HG02759 (cell line): ENCODE data around the gene CLUH.

Source experiments
- ATAC-seq: cut with Tn5 transposase; IDR thresholded peaks from one replicate; pipeline ENCODE4 v1.9.1; 2021; ENCODE audit warnings: mild to moderate bottlenecking, moderate library complexity; ENCODE audit not compliant: unreplicated experiment

Gene CLUH

GRCh38 chr17:2718150-2718938, 6.8 kb upstream of the CLUH start:
- ATAC-seq: no peak

DNA sequence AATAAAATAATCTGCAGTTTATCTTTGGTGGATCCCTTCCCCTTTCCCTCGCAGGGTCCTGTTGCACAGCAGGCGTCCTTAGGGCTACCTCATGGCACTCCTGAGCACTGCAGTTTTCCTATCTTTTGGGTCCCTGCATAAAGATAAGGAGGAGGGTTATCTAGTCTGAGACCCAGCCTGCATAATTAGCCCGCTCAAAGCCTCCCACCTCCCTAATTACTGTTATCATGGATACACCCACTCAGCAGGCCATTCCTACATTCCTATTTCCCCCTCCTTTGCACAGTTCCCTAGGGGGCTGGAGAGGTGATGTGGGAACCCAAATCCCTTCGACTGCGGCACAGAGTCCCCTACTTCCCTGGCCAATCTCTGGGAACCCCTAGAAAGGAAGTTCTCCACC, 5.1 kb upstream of the CLUH start:
- ATAC-seq: no peak

DNA sequence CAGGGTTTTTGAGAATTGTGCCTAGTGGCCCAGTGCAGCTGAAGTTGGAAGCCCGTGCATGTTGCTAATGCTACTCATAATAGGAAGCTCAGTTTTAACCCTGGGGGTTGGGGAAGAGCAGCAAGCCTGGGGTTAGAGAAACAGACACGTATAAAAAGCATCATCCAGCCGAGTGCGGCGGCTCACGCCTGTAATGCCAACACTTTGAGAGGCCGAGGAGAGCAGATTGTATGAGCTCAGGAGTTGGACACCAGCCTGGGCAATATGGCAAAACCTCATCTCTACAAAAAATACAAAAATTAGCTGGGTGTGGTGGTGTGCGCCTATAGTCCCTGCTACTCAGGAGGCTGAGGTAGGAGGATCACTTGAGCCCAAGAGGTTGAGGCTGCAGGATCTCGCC, 2.3 kb upstream of the CLUH start:
- ATAC-seq: no peak

GRCh38 chr17:2712300-2713043, 908 bp upstream of the CLUH start:
- no peak for ATAC-seq

GRCh38 chr17:2710803-2711607, 559 bp downstream of the CLUH start:
- peak; percentile 24 for ATAC-seq

- ATAC-seq: no peak
These were observed 1.3 kb downstream of the CLUH start for GRCh38 chr17:2710071-2710802.

GRCh38 chr17:2709183-2709661, 2.3 kb downstream of the CLUH start:
- peak; percentile 37 for ATAC-seq

- no peak for ATAC-seq
These were observed 2.9 kb downstream of the CLUH start for GRCh38 chr17:2708585-2709182.

DNA sequence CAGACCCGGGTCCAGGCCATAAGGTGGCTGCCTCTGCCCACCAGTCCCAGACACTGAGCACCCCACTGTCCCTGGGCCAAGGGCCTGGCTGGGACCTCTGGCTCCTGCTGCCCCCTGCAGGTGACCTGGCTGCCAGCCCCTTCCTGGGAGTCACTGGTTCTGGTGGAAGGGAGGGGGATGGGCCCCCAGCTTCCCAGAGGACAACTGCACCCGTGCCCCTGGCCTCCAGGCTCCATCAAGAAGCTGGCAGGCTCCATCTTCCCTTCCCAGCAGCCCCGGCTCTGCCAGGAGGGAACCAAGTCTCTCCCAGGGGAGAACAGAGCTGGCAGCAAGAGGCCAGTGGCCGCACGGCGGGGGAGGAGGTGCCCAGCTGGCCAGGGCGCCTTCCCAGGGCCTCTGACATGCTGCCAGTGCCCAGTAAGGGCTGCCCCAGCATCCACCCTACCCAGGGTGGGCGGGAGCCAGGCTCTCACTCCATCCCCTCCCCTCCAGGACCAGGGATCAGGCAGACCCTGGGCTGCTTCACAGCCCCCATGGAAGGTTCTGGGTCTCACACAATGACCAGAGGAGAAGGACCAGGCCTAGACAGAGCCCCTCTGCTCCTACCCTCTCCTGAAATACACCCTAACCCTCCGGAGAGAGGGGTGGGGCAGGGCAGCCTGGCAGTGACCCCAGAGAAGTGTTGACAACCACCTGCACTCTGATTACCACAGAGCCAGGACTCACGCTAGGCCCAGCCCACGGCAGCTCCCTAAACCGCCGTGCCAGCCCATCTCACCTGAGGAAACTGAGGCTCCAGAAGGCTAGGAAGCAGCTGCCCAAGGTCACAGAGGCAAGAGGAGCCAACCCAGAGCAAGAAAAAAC, 3.6 kb downstream of the CLUH start:
- no peak for ATAC-seq

GRCh38 chr17:2706911-2707510, 4.6 kb downstream of the CLUH start:
- no peak for ATAC-seq

DNA sequence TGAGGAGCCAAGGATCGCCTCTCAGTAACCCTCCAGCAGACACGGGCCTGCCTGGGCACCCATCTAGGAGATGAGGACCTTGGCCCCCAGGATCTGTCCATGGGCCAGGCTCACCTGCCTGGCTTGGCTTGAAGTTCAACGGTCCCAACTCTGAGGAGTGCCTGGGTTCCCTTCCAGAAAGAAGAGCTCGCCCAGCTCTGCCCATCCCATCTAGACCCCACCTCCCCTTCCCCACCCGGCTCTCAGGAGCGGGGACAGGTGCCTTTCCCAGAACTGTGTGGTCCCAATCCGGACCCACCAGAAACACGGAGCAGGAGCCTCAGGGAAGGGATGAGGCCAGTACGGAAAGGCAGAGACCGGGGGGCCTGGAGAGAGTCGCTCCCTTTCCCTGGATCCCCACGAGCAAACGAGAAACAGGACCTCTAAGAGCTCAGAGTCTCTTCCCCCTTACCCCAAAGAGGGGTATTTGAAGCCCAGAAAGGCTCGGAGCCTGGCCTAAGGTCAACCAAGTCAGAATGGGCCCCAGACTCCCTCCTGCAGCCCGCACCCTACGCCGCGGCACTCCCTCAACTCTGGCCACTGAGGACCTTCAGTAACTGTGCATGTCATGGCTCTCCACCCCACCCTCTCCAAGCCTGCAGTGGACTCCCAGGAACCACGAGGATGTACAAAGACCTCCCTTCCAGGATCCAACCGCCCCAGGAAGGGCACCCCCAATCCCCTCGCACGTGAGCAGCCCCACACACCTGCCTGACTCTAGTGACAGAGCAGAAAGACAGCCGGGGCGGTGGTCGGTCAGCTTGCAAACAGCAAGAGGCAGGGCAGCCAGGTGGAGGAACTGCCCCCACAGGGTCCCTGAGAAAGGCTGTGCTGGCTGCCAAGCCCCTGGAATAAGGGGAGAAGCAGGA, 5.4 kb downstream of the CLUH start:
- ATAC-seq: no peak

- ATAC-seq: no peak
These were observed 6.3 kb downstream of the CLUH start for GRCh38 chr17:2705263-2705662.

DNA sequence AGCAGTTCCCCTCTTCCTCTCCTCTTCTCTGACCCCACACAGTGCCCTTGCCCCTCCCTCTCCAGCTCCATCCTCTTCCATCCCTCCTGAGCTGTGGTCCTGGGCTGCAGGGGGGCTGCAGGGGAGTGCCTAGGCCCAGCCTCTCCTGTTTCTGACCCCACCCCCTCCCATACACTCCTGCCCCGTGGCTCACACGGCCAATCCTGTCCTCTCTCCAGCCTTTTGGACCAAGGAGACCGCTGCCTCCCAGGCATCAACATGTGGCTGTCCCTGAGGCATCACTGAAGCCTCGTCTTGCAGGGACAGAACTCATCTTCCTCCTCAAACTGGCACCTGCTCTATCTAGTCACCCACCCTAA, 6.7 kb downstream of the CLUH start:
- no peak for ATAC-seq

- ATAC-seq: no peak
These were observed 7.3 kb downstream of the CLUH start for GRCh38 chr17:2704031-2704889.

GRCh38 chr17:2703606-2704005, 8.0 kb downstream of the CLUH start:
- no peak for ATAC-seq

- no peak for ATAC-seq
These were observed 8.4 kb downstream of the CLUH start for GRCh38 chr17:2703181-2703580.
